ENCODE results near the gene PAOX.

DNA sequence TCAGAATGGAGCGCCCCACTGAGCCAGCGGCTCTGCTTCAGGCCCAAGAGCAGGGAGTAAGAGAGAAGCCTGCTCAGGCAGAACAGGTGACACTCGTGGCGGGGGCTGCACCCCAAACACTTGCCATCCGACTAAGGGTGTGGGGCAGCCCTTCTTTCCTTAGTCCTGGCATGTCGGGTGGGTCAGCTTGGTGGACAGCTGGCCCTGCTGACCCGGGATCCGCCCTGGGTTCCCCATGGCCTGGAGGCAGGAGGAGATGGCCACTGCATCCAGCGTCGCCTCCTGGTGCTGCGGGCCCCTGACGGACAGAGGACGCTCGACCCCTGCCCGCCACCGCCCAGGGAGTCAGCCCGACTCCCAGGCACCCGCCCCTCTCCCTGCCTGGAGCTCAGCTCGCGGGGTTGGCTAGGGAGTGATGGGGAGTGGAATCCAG, 1.2 kb upstream of the PAOX start:
- TF ChIP-seq, protein P1, sequence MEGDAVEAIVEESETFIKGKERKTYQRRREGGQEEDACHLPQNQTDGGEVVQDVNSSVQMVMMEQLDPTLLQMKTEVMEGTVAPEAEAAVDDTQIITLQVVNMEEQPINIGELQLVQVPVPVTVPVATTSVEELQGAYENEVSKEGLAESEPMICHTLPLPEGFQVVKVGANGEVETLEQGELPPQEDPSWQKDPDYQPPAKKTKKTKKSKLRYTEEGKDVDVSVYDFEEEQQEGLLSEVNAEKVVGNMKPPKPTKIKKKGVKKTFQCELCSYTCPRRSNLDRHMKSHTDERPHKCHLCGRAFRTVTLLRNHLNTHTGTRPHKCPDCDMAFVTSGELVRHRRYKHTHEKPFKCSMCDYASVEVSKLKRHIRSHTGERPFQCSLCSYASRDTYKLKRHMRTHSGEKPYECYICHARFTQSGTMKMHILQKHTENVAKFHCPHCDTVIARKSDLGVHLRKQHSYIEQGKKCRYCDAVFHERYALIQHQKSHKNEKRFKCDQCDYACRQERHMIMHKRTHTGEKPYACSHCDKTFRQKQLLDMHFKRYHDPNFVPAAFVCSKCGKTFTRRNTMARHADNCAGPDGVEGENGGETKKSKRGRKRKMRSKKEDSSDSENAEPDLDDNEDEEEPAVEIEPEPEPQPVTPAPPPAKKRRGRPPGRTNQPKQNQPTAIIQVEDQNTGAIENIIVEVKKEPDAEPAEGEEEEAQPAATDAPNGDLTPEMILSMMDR (IDR thresholded peaks at IDR 0.05): no peak
- no peak for TF ChIP-seq POLR2A (IDR thresholded peaks at IDR 0.05)
